ENCODE results near the gene BTN3A1. TPM values are rescaled to one million over a fixed set of nuclear protein-coding genes. Genes with fewer than 3 reads are reported as not detected.

BTN3A1 gene
- total and polyA plus RNA-seq, 2 of the 13 experiments (the other 11 are each of a cell fraction or from before 2014, with no cell fraction given): 13.3 to 14.0 TPM

- H3K4me2 ChIP-seq (ENCODE audit: low read depth, low read length): no peak overlapping the region
- no peaks in the 10 kb centered on the region for H4K20me1 ChIP-seq (ENCODE audit: insufficient read depth, low read length)
- intact Hi-C loops (cut with micrococcal nuclease; ENCODE audit: unreplicated experiment): no loop called here
- POLR2A ChIA-PET: interaction anchor here (0.6 kb wide), 1 partner anchor 157 kb away, joined by 5 read pairs; no protein-coding TSS in a partner anchor
- no peaks in the 10 kb centered on the region for H3K79me2 ChIP-seq (ENCODE audit: insufficient read depth, low read length)
- H3K27me3 ChIP-seq (ENCODE audit: control insufficient read depth in 1 of 2, insufficient read depth in 2 of 2, low read length in 2 of 2): no peaks in the 10 kb centered on the region; a peak in 1 of 5 replicates
- H3K4me3 ChIP-seq (replicated peaks in 1 of 3; ENCODE audit: insufficient read depth in 1 of 3, low read depth in 2 of 3, low read length in 3 of 3): no peak overlapping the region
- H3K9ac ChIP-seq (ENCODE audit: insufficient read depth, low read depth, low read length): no peak overlapping the region
- H2AFZ ChIP-seq (ENCODE audit: low read length): no peak overlapping the region
- H3K27ac ChIP-seq (ENCODE audit: extremely low read length, insufficient read depth, low read length): no peak overlapping the region
- no TSS peak for BruUV-seq (replicated peaks)
- WGBS (ENCODE audit: low lambda C conversion rate): 50% methylated on average over 5 of the region's 5 CpGs
- FAIRE-seq (no peak), DNase-seq (ENCODE audit: low spot score) (no peak), ATAC-seq (no peak)
- no peak for TF ChIP-seq SKI (IDR thresholded peaks at IDR 0.05; ENCODE audit: partially characterized antibody)
- TF ChIP-seq, protein P1, sequence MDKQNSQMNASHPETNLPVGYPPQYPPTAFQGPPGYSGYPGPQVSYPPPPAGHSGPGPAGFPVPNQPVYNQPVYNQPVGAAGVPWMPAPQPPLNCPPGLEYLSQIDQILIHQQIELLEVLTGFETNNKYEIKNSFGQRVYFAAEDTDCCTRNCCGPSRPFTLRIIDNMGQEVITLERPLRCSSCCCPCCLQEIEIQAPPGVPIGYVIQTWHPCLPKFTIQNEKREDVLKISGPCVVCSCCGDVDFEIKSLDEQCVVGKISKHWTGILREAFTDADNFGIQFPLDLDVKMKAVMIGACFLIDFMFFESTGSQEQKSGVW (CRISPR knock-in tag; IDR thresholded peaks at IDR 0.05; ENCODE audit: borderline replicate concordance): no peak
- TF ChIP-seq ZNF644 (CRISPR knock-in tag; IDR thresholded peaks at IDR 0.05; ENCODE audit: low read depth): no peak
- TF ChIP-seq FOXA3 (CRISPR knock-in tag; IDR thresholded peaks at IDR 0.05): no peak
- TF ChIP-seq ZNF543 (CRISPR knock-in tag; IDR thresholded peaks at IDR 0.05): no peak
- TF ChIP-seq SRSF1 (optimal IDR thresholded peaks at IDR 0.05; ENCODE audit: low read depth, low read length): no peak
- TF ChIP-seq NBN (conservative IDR thresholded peaks at IDR 0.05): no peak
- TF ChIP-seq PCBP1 (IDR thresholded peaks at IDR 0.05; ENCODE audit: borderline replicate concordance, low read depth, low read length): no peak
- TF ChIP-seq RARG (CRISPR knock-in tag; IDR thresholded peaks at IDR 0.05; ENCODE audit: low read depth): no peak
- no peak for TF ChIP-seq ZNF264 (CRISPR knock-in tag; IDR thresholded peaks at IDR 0.05)
- no peak for TF ChIP-seq HDAC1 (CRISPR knock-in tag; IDR thresholded peaks at IDR 0.05)
- TF ChIP-seq, protein P2, sequence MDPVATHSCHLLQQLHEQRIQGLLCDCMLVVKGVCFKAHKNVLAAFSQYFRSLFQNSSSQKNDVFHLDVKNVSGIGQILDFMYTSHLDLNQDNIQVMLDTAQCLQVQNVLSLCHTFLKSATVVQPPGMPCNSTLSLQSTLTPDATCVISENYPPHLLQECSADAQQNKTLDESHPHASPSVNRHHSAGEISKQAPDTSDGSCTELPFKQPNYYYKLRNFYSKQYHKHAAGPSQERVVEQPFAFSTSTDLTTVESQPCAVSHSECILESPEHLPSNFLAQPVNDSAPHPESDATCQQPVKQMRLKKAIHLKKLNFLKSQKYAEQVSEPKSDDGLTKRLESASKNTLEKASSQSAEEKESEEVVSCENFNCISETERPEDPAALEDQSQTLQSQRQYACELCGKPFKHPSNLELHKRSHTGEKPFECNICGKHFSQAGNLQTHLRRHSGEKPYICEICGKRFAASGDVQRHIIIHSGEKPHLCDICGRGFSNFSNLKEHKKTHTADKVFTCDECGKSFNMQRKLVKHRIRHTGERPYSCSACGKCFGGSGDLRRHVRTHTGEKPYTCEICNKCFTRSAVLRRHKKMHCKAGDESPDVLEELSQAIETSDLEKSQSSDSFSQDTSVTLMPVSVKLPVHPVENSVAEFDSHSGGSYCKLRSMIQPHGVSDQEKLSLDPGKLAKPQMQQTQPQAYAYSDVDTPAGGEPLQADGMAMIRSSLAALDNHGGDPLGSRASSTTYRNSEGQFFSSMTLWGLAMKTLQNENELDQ (CRISPR knock-in tag; IDR thresholded peaks at IDR 0.05; ENCODE audit: borderline replicate concordance): no peak
- peaks cover 54% of the 10 kb centered on the region for H3K4me1 ChIP-seq (ENCODE audit: insufficient read depth, low read length)
- no peaks in the 10 kb centered on the region for H3K9me3 ChIP-seq (ENCODE audit: low read length)
- CTCF ChIA-PET (ENCODE audit: low intra/inter-chr PET ratio, low total read pairs): no interaction called here
- in situ Hi-C loops (cut with HindIII; ENCODE audit: extremely low pct_ligation_motif_present, low pct_unique_long_range_greater_than_20kb): no loop called here
- H3K36me3 ChIP-seq (replicated peaks in 1 of 2; ENCODE audit: control insufficient read depth in 1 of 2, insufficient read depth in 2 of 2, low read length in 2 of 2): no peaks in the 10 kb centered on the region
These were observed 42.3 kb upstream of the BTN3A1 start for GRCh38 chr6:26359765-26360164.
